Endodermal cell (in vitro differentiated cells): ENCODE measurements around the gene YY2. TPM values are rescaled to one million over a fixed set of nuclear protein-coding genes. Genes with fewer than 3 reads are reported as not detected.

Experiments used
- DNase-seq: peaks from one replicate; pipeline ENCODE4 v3.0.0-alpha.2; 2017
- H3K27ac ChIP-seq: 2 replicates; pipeline ENCODE4 v1.5.1; 2013; ENCODE audit warnings: mild to moderate bottlenecking, low read depth, low read length, moderate library complexity
- H3K27me3 ChIP-seq: 2 replicates; pipeline ENCODE4 v1.6.1; 2013; ENCODE audit warnings: mild to moderate bottlenecking, low read length, moderate library complexity; ENCODE audit not compliant: insufficient read depth, control insufficient read depth, poor library complexity, severe bottlenecking
- H3K36me3 ChIP-seq: 2 replicates; pipeline ENCODE4 v1.7.0; 2013; ENCODE audit warnings: mild to moderate bottlenecking, low read length, moderate library complexity; ENCODE audit not compliant: control insufficient read depth, insufficient read depth
- H3K4me1 ChIP-seq: one replicate; pipeline ENCODE4 v1.7.0; 2013; ENCODE audit warnings: low read length; ENCODE audit not compliant: control insufficient read depth, insufficient read depth
- H3K4me3 ChIP-seq: 2 replicates; pipeline ENCODE4 v1.5.1; 2013; ENCODE audit warnings: mild to moderate bottlenecking, low read length, moderate library complexity
- H3K9ac ChIP-seq: 2 replicates; pipeline ENCODE4 v1.6.1; 2013; ENCODE audit warnings: mild to moderate bottlenecking, low read length, moderate library complexity; ENCODE audit not compliant: poor library complexity, severe bottlenecking; ENCODE audit errors: extremely low read depth
- H3K9me3 ChIP-seq: 2 replicates; pipeline ENCODE4 v1.6.1; 2013; ENCODE audit warnings: mild to moderate bottlenecking, low read length, moderate library complexity; ENCODE audit not compliant: control insufficient read depth
- H3K27ac Mint-ChIP-seq: 2 replicates; pipeline ENCODE4 v1.8.0; 2020; ENCODE audit warnings: mixed read lengths
- H3K27me3 Mint-ChIP-seq: 2 replicates; pipeline ENCODE4 v1.8.0; 2021; ENCODE audit warnings: mild to moderate bottlenecking, mixed read lengths; ENCODE audit not compliant: insufficient read depth
- H3K36me3 Mint-ChIP-seq: 2 replicates; pipeline ENCODE4 v1.8.0; 2020; ENCODE audit warnings: low read depth, mixed read lengths
- H3K4me1 Mint-ChIP-seq: 2 replicates; pipeline ENCODE4 v1.8.0; 2020; ENCODE audit warnings: mixed read lengths
- H3K4me3 Mint-ChIP-seq: 2 replicates; pipeline ENCODE4 v1.8.0; 2020; ENCODE audit warnings: mild to moderate bottlenecking, moderate library complexity, mixed read lengths
- H3K9me3 Mint-ChIP-seq: 2 replicates; pipeline ENCODE4 v1.8.0; 2020; ENCODE audit warnings: mild to moderate bottlenecking, mixed read lengths
- CTCF ChIP-seq: fragments of 200-600 bp; sonication (generic); conservative IDR thresholded peaks from 2 replicates; pipeline ENCODE4 v1.5.0; 2021; ENCODE audit warnings: antibody characterized with exemption, mild to moderate bottlenecking
- WGBS, 2 experiments: methylation state at CpG; one replicate each; pipeline versions ENCODE4 v1.1.5 to v1.1.7; 2013; ENCODE audit warnings: missing lambda C conversion rate in 2 of 2, mixed read lengths in 1 of 2; ENCODE audit not compliant: insufficient coverage in 1 of 2, insufficient read length in 1 of 2; 5-methylcytosine and 5-hydroxymethylcytosine counted together
- total RNA-seq, 2 donors: library from RNA; stranded (reverse); fragmentation: NEBNext Ultra II Directional in 1 of 2; extraction: Animal tissue kit (Norgen Biotek cat#: 25700) in 1 of 2; gene quantifications; 2 replicates in 1 of 2; 3 replicates in 1 of 2; pipeline ENCODE4 v1.2.1, GENCODE V29; 2021

YY2 gene
- total RNA-seq, 2 donors from 2014 or later, result 1.4 to 1.9 TPM

DNA sequence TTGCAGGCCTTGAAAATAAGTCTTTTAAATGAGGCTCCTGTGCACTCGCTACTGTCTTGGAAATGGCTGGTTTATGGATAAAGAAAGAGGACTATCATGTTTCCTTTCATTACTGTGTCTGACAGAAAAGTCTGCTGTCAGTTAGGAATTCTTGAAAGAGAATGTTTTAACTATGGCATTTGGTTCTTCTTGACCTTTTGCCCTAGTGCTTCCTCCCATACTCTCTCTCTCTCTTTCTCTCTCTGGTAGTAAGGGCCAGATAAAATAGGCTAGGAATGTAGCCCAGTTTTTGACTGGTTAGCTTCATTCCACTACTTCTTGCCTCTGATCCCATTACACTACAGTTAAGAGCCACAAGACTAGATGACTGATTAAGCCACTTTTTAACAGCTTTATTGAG is 29.8 kb downstream of the YY2 start:
- Mint-ChIP-seq H3K4me3 (no peak overlapping the region), H3K27ac (no peak overlapping the region), H3K36me3 (no peaks in the 10 kb centered on the region), H3K27me3 (no peaks in the 10 kb centered on the region), H3K9me3 (no peaks in the 10 kb centered on the region), H3K4me1 (peaks cover 5% of the 10 kb centered on the region)
- no peak for TF ChIP-seq CTCF
- Histone ChIP-seq H3K4me3 (no peak overlapping the region), H3K27ac (peak overlapping the region; percentile 87), H3K4me1 (no peaks in the 10 kb centered on the region), H3K9me3 (no peaks in the 10 kb centered on the region), H3K36me3 (no peaks in the 10 kb centered on the region), H3K27me3 (no peaks in the 10 kb centered on the region), H3K9ac (no peak overlapping the region)
- DNase-seq, result no peak
- WGBS, 2 experiments, result 43 to 93% methylated on average over 1 of the region's 1 CpG

DNA sequence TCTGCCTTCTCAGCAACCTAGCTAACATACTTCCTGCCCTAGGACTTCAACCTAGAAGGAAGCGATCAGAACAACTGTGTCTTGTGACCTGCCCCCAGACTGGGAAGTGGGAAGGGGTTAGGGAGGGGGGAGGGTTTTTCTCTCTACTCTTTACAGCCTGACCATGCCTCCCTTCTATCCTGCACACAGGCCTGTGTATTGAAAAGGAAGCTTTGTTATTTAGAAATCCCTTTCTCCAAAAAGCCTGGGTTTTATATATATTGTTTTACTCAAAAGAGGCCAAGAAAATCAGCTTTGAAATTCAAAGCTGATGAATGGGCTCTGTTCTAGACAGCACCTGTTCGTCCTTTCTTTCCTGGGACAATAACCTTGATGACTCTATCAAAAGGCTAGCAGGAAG is 49.5 kb downstream of the YY2 start:
- Histone ChIP-seq H3K27ac (peak overlapping the region; percentile 87), H3K36me3 (no peaks in the 10 kb centered on the region), H3K4me3 (no peak overlapping the region), H3K9ac (no peak overlapping the region), H3K27me3 (no peaks in the 10 kb centered on the region), H3K9me3 (no peaks in the 10 kb centered on the region), H3K4me1 (no peaks in the 10 kb centered on the region)
- no peak for DNase-seq
- Mint-ChIP-seq H3K36me3 (peaks cover 6% of the 10 kb centered on the region), H3K27ac (peak overlapping the region; percentile 29), H3K4me3 (no peak overlapping the region), H3K27me3 (no peaks in the 10 kb centered on the region), H3K4me1 (no peaks in the 10 kb centered on the region), H3K9me3 (no peaks in the 10 kb centered on the region)
- 72% methylated on average over 1 of the region's 2 CpGs; no CpG with 5 or more reads in 1 of the 2 experiments for WGBS, 2 experiments
- no peak for TF ChIP-seq CTCF

DNA sequence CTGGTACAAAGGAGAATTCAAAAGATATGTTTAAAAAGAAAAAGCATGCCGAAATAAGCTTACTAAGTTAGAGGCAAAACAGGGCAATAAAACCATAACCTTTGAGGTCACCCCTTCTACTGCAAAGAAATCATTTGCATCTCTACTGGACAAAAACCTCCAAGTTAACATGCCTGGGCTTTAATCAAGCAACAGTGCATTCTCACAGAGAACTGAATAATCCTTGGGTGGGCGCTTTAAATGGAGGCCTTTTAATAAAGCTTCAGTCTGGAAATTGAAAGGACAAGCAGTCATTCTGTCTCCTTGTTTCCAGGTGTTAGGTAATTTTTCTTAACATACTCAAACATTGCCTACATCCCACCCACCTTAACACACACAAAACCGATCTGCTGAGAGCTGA is 50.2 kb downstream of the YY2 start:
- Mint-ChIP-seq H3K9me3 (no peaks in the 10 kb centered on the region), H3K27me3 (no peaks in the 10 kb centered on the region)
- peak overlapping the region; percentile 87 for H3K27ac ChIP-seq

More for the DNA sequence above, 50.2 kb downstream of the YY2 start:
- Histone ChIP-seq H3K9ac (no peak overlapping the region), H3K36me3 (no peaks in the 10 kb centered on the region), H3K9me3 (no peaks in the 10 kb centered on the region), H3K27me3 (no peaks in the 10 kb centered on the region), H3K4me1 (no peaks in the 10 kb centered on the region), H3K4me3 (no peak overlapping the region)
- Mint-ChIP-seq H3K36me3 (peaks cover 6% of the 10 kb centered on the region), H3K4me1 (no peaks in the 10 kb centered on the region), H3K27ac (no peak overlapping the region), H3K4me3 (no peak overlapping the region)
- no peak for TF ChIP-seq CTCF
- no peak for DNase-seq
- WGBS, 2 experiments, result 95% methylated on average over 2 of the region's 3 CpGs; no CpG with 5 or more reads in 1 of the 2 experiments
